B cell (primary cell): ENCODE measurements around the gene MVB12B.

Experiments
- EZH2 ChIP-seq: IDR thresholded peaks from 2 replicates; pipeline ENCODE4 v1.6.1; 2012; ENCODE audit warnings: borderline replicate concordance, low read depth, mild to moderate bottlenecking, moderate library complexity, low read length; ENCODE audit not compliant: insufficient read depth, poor library complexity, severe bottlenecking
- TF ChIP-seq, protein P1 (sequence below): fragments of 200-600 bp; IDR thresholded peaks from one replicate; pipeline ENCODE4 v1.8.0; 2022; ENCODE audit warnings: antibody characterized with exemption, mild to moderate bottlenecking

DNA sequence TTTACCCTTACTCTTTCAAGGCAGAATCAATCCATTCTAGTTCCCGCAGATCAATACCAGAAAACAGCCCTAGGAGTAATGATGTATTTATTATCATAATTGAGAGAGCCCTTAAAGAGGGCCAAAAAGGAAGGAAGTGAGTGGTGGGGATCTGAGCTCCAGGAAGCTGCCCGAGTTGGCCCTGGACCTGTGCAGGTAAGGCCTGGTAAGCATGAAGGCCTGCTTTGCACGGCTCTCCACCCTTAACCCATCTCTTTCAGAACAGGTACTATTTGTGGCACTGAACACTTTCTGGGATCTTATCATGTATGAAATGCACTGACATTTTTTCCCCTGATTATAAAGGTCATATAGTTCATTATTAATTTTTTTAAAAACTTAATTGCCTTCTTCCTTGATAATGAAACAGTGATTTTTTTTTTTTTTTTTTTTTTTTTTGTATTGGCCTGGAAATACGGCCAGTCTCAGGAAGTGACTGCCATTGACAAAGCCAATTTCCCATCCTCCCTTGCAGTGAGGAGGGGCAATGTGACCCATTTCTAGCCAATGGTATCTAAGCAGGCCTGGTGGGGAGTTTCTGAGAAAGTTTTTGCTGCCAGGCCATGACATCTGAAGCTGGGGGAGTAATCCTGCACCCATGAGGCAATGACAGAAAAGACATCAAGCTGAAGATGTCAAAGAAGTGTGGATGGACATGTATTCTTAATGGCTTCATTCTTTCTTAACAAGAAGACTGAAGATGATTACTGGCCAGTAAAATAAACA is 6.3 kb upstream of the MVB12B start:
- TF ChIP-seq, protein P1, sequence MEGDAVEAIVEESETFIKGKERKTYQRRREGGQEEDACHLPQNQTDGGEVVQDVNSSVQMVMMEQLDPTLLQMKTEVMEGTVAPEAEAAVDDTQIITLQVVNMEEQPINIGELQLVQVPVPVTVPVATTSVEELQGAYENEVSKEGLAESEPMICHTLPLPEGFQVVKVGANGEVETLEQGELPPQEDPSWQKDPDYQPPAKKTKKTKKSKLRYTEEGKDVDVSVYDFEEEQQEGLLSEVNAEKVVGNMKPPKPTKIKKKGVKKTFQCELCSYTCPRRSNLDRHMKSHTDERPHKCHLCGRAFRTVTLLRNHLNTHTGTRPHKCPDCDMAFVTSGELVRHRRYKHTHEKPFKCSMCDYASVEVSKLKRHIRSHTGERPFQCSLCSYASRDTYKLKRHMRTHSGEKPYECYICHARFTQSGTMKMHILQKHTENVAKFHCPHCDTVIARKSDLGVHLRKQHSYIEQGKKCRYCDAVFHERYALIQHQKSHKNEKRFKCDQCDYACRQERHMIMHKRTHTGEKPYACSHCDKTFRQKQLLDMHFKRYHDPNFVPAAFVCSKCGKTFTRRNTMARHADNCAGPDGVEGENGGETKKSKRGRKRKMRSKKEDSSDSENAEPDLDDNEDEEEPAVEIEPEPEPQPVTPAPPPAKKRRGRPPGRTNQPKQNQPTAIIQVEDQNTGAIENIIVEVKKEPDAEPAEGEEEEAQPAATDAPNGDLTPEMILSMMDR = no peak
- TF ChIP-seq EZH2 = no peak
